ENCODE measurements around the gene HLA-DQA1. TPM values are rescaled to one million over a fixed set of nuclear protein-coding genes. Genes with fewer than 3 reads are reported as not detected.
A peak's percentile ranks its signal among the peaks of the same experiment; 100 is the strongest.
"Not testable (repeated sequence)": the region's sequence is repeated elsewhere in the genome, so short reads cannot be mapped to it uniquely, and the experiment has no call there.

HLA-DQA1 gene
- total RNA-seq, 1 donor = not detected

DNA sequence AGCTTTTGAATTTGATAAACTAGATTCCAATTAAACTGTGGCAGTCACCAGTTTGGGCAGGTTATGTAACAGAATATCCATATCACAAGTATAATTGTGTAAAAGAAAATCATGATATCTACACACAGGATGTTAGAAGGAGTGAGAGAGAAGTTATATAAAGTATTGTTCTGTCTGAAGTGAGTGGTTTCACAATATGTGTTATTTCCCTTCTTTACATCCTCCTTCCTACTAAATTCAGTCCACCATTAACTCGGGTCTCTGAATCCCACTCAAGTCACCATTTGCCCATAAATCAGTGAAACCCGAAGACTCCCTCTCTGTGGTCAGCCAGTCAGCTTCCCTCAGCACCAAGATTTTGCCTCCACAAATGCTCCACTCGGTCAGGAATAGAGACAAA is 28.5 kb downstream of the HLA-DQA1 start:
- no peak for DNase-seq (ENCODE audit: low read depth)
- TF ChIP-seq, protein P1, sequence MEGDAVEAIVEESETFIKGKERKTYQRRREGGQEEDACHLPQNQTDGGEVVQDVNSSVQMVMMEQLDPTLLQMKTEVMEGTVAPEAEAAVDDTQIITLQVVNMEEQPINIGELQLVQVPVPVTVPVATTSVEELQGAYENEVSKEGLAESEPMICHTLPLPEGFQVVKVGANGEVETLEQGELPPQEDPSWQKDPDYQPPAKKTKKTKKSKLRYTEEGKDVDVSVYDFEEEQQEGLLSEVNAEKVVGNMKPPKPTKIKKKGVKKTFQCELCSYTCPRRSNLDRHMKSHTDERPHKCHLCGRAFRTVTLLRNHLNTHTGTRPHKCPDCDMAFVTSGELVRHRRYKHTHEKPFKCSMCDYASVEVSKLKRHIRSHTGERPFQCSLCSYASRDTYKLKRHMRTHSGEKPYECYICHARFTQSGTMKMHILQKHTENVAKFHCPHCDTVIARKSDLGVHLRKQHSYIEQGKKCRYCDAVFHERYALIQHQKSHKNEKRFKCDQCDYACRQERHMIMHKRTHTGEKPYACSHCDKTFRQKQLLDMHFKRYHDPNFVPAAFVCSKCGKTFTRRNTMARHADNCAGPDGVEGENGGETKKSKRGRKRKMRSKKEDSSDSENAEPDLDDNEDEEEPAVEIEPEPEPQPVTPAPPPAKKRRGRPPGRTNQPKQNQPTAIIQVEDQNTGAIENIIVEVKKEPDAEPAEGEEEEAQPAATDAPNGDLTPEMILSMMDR (IDR thresholded peaks at IDR 0.05; ENCODE audit: insufficient read depth, low read length) = no peak
- H3K4me3 ChIP-seq (ENCODE audit: low read depth, low read length) = no peak overlapping the region

GRCh38 chr6:32666420-32667300 is 29.5 kb downstream of the HLA-DQA1 start, which contains the start of gene HLA-DQB1:
Gene HLA-DQB1 (minus strand): TSS chr6:32666657. CDS start chr6:32666607, 50 bp downstream.
- no peak for DNase-seq (ENCODE audit: low read depth)
- H3K4me3 ChIP-seq (ENCODE audit: low read depth, low read length) = no peak within 1 kb of the TSS
- TF ChIP-seq, protein P1 (IDR thresholded peaks at IDR 0.05; ENCODE audit: insufficient read depth, low read length) = no peak

- H3K4me3 ChIP-seq (ENCODE audit: low read depth, low read length) = no peak overlapping the region
- TF ChIP-seq, protein P1 (IDR thresholded peaks at IDR 0.05; ENCODE audit: insufficient read depth, low read length) = no peak
- peak; percentile 6 for DNase-seq (ENCODE audit: low read depth)
These were observed 31.1 kb downstream of the HLA-DQA1 start for GRCh38 chr6:32668226-32668747.

- TF ChIP-seq, protein P1 (IDR thresholded peaks at IDR 0.05; ENCODE audit: insufficient read depth, low read length) = no peak
- no peak overlapping the region for H3K4me3 ChIP-seq (ENCODE audit: low read depth, low read length)
- no peak for DNase-seq (ENCODE audit: low read depth)
These were observed 32.0 kb downstream of the HLA-DQA1 start for GRCh38 chr6:32669240-32669639.

- TF ChIP-seq, protein P1 (IDR thresholded peaks at IDR 0.05; ENCODE audit: insufficient read depth, low read length) = no peak
- no peak for DNase-seq (ENCODE audit: low read depth)
- no peak overlapping the region for H3K4me3 ChIP-seq (ENCODE audit: low read depth, low read length)
These were observed 32.7 kb downstream of the HLA-DQA1 start for GRCh38 chr6:32669893-32670292.

- not testable (repeated sequence) for DNase-seq (ENCODE audit: low read depth); H3K4me3 ChIP-seq (ENCODE audit: low read depth, low read length)
These were observed 34.7 kb downstream of the HLA-DQA1 start for GRCh38 chr6:32671908-32672307.

GRCh38 chr6:32674123-32674522 is 36.9 kb downstream of the HLA-DQA1 start:
- DNase-seq (ENCODE audit: low read depth); H3K4me3 ChIP-seq (ENCODE audit: low read depth, low read length): not testable (repeated sequence)
